Endothelial cell of umbilical vein (primary cell): ENCODE data around the gene ALDH7A1.

Experiments used
- POLR2A ChIP-seq: IDR thresholded peaks from 2 replicates; pipeline ENCODE4 v1.6.1; 2012; ENCODE audit warnings: low read depth, mild to moderate bottlenecking, control low read depth, low read length
- POLR2AphosphoS5 ChIP-seq: IDR thresholded peaks from 2 replicates; pipeline ENCODE4 v1.6.1; 2012; ENCODE audit warnings: low read depth, mild to moderate bottlenecking, control low read depth, low read length, moderate library complexity; ENCODE audit not compliant: insufficient read depth
- TF ChIP-seq, protein P1 (sequence below), 2 donors: IDR thresholded peaks; 1 replicate in 1 of 2; 2 replicates in 1 of 2; pipeline ENCODE4 v1.5.1; 2011; ENCODE audit warnings: low read length in 2 of 2, mild to moderate bottlenecking in 2 of 2, moderate library complexity in 2 of 2, control low read depth in 1 of 2, inconsistent platforms in 1 of 2, low read depth in 1 of 2; ENCODE audit not compliant: insufficient read depth in 1 of 2; ENCODE audit errors: extremely low read depth in 1 of 2

DNA sequence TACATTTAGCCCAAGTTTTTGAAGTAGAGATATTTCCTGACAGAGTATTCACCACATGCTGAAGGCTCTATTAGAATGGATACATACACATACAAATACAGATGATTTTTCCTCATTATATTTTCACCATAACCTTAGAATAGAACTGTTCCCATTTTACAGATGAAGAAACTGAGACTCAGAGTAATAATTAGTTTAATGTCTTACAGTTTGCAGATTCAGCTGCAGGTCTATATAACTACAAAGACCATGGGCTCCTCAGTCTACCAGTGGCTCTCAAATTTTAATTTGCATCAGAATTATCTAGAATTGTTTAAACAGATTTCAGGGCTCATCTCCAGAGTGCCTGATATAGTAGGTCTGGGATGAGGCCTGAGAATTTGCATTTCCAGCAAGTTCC lies 107.4 kb downstream of the ALDH7A1 start:
- TF ChIP-seq POLR2AphosphoS5 (no peak), POLR2A (no peak)
- TF ChIP-seq, protein P1, sequence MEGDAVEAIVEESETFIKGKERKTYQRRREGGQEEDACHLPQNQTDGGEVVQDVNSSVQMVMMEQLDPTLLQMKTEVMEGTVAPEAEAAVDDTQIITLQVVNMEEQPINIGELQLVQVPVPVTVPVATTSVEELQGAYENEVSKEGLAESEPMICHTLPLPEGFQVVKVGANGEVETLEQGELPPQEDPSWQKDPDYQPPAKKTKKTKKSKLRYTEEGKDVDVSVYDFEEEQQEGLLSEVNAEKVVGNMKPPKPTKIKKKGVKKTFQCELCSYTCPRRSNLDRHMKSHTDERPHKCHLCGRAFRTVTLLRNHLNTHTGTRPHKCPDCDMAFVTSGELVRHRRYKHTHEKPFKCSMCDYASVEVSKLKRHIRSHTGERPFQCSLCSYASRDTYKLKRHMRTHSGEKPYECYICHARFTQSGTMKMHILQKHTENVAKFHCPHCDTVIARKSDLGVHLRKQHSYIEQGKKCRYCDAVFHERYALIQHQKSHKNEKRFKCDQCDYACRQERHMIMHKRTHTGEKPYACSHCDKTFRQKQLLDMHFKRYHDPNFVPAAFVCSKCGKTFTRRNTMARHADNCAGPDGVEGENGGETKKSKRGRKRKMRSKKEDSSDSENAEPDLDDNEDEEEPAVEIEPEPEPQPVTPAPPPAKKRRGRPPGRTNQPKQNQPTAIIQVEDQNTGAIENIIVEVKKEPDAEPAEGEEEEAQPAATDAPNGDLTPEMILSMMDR (IDR thresholded peaks at IDR 0.05; ENCODE audit: extremely low read depth in 1 of 2, insufficient read depth in 1 of 2, low read depth in 1 of 2, low read length in 2 of 2) = no peak
